ENCODE data around the gene SPECC1. TPM values are rescaled to one million over a fixed set of nuclear protein-coding genes. Genes with fewer than 3 reads are reported as not detected.

The SPECC1 gene
- total RNA-seq, 1 experiment from 2014 or later: 128 TPM

- Histone ChIP-seq H2AFZ (no peak overlapping the region), H3K36me3 (ENCODE audit: low read depth) (0 out of 2 replicates have a peak, but pooled peaks cover 5% of the 10 kb centered on the region), H3K4me2 (peak overlapping the region; percentile 17), H3K27me3 (ENCODE audit: insufficient read depth, low read depth) (no peaks in the 10 kb centered on the region), H3K9me3 (ENCODE audit: insufficient read depth, low read depth) (no peaks in the 10 kb centered on the region), H3F3A (ENCODE audit: insufficient read depth, low read depth) (peaks cover 6% of the 10 kb centered on the region; the same call in 1 of the 2 replicates), H3K9me2 (ENCODE audit: insufficient read depth) (no peaks in the 10 kb centered on the region), H3K79me2 (ENCODE audit: low read depth) (peaks cover 39% of the 10 kb centered on the region; the same call in 1 of the 2 replicates), H3K27ac (peak overlapping the region; percentile 17), H4K20me1 (ENCODE audit: insufficient read depth) (no peaks in the 10 kb centered on the region), H3K4me3 (no peak overlapping the region), H3K4me1 (replicated peaks; ENCODE audit: insufficient read depth) (peaks cover 20% of the 10 kb centered on the region)
- BruUV-seq (replicated peaks): no TSS peak
- DNase-seq: peak; percentile 39 to 47
- POLR2A ChIA-PET (ENCODE audit: unreplicated experiment): no interaction called here
- intact Hi-C loops (cut with micrococcal nuclease; ENCODE audit: unreplicated experiment): no loop called here
- CTCF ChIA-PET: no interaction called here
- no peak for TF ChIP-seq EZH2 (IDR thresholded peaks at IDR 0.05; ENCODE audit: low read depth)
- TF ChIP-seq, protein P1, sequence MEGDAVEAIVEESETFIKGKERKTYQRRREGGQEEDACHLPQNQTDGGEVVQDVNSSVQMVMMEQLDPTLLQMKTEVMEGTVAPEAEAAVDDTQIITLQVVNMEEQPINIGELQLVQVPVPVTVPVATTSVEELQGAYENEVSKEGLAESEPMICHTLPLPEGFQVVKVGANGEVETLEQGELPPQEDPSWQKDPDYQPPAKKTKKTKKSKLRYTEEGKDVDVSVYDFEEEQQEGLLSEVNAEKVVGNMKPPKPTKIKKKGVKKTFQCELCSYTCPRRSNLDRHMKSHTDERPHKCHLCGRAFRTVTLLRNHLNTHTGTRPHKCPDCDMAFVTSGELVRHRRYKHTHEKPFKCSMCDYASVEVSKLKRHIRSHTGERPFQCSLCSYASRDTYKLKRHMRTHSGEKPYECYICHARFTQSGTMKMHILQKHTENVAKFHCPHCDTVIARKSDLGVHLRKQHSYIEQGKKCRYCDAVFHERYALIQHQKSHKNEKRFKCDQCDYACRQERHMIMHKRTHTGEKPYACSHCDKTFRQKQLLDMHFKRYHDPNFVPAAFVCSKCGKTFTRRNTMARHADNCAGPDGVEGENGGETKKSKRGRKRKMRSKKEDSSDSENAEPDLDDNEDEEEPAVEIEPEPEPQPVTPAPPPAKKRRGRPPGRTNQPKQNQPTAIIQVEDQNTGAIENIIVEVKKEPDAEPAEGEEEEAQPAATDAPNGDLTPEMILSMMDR (conservative IDR thresholded peaks at IDR 0.05): no peak
These were observed 204.3 kb downstream of the SPECC1 start for GRCh38 chr17:20213449-20213848.

GRCh38 chr17:20214794-20215193, 205.6 kb downstream of the SPECC1 start:
- H3K4me3 ChIP-seq: no peak overlapping the region
- POLR2A ChIA-PET (ENCODE audit: unreplicated experiment): no interaction called here
- CTCF ChIA-PET: no interaction called here
- intact Hi-C loops (cut with micrococcal nuclease; ENCODE audit: unreplicated experiment): no loop called here
- H3K4me1 ChIP-seq (replicated peaks; ENCODE audit: insufficient read depth): peaks cover 20% of the 10 kb centered on the region
- no peaks in the 10 kb centered on the region for H3K9me2 ChIP-seq (ENCODE audit: insufficient read depth)
- peaks cover 6% of the 10 kb centered on the region; the same call in 1 of the 2 replicates for H3F3A ChIP-seq (ENCODE audit: insufficient read depth, low read depth)
- no peak overlapping the region for H3K27ac ChIP-seq
- 0 out of 2 replicates have a peak, but pooled peaks cover 2% of the 10 kb centered on the region for H3K9me3 ChIP-seq (ENCODE audit: insufficient read depth, low read depth)
- H3K4me2 ChIP-seq: no peak overlapping the region
- H4K20me1 ChIP-seq (ENCODE audit: insufficient read depth): no peaks in the 10 kb centered on the region
- H2AFZ ChIP-seq: no peak overlapping the region
- H3K36me3 ChIP-seq (ENCODE audit: low read depth): 0 out of 2 replicates have a peak, but pooled peaks cover 5% of the 10 kb centered on the region
- H3K79me2 ChIP-seq (ENCODE audit: low read depth): peaks cover 42% of the 10 kb centered on the region
- no peaks in the 10 kb centered on the region for H3K27me3 ChIP-seq (ENCODE audit: insufficient read depth, low read depth)
- BruUV-seq (replicated peaks): no TSS peak
- no peak for TF ChIP-seq EZH2 (IDR thresholded peaks at IDR 0.05; ENCODE audit: low read depth)
- TF ChIP-seq, protein P1 (conservative IDR thresholded peaks at IDR 0.05): no peak
- no peak for DNase-seq

DNA sequence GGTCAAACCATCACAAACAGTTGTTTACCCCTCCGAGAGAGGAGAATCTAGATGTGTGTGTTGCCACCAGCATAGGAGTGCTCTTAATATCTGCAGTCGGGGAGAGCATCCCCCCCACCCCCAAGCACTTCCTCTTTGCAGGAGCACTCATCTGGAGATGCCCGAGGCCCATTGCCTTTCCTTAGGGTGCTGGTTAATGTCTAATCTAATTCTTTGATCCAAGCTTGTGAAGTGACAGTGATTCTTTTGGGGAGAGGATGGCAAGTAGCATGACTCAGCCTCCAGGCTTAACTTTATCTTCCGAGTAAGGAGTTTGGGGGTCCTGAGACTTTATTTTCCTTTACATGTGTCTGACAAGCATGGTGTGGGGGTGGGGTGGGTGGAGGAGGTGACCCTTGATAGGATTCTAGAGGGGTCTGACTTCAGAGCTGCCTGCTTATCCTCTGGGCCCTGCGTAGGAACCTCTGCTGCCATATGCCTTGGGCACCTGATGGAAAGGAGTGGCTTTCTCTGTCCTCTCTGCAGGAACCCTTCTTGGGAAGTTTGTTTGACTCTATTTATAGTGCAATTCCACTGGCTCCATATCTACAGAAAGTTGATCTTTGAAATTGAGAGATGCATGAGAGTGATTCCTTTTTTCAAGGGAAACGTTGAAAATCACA, 207.1 kb downstream of the SPECC1 start:
- Histone ChIP-seq H3K9me2 (ENCODE audit: insufficient read depth) (no peaks in the 10 kb centered on the region), H3K4me2 (no peak overlapping the region), H3K4me1 (replicated peaks; ENCODE audit: insufficient read depth) (peaks cover 20% of the 10 kb centered on the region), H3K27me3 (ENCODE audit: insufficient read depth, low read depth) (no peaks in the 10 kb centered on the region), H3K9me3 (ENCODE audit: insufficient read depth, low read depth) (0 out of 2 replicates have a peak, but pooled peaks cover 2% of the 10 kb centered on the region), H3K36me3 (ENCODE audit: low read depth) (no peaks in the 10 kb centered on the region), H4K20me1 (ENCODE audit: insufficient read depth) (no peaks in the 10 kb centered on the region), H2AFZ (no peak overlapping the region), H3K79me2 (ENCODE audit: low read depth) (peaks cover 45% of the 10 kb centered on the region), H3K4me3 (no peak overlapping the region), H3F3A (ENCODE audit: insufficient read depth, low read depth) (peaks cover 6% of the 10 kb centered on the region; the same call in 1 of the 2 replicates), H3K27ac (no peak overlapping the region)
- intact Hi-C loops (cut with micrococcal nuclease; ENCODE audit: unreplicated experiment): no loop called here
- no peak for DNase-seq
- ChIA-PET POLR2A (ENCODE audit: unreplicated experiment) (no interaction called here), CTCF (no interaction called here)
- TF ChIP-seq, protein P1 (conservative IDR thresholded peaks at IDR 0.05): no peak
- TF ChIP-seq EZH2 (IDR thresholded peaks at IDR 0.05; ENCODE audit: low read depth): no peak
- TSS peak; percentile 21 for BruUV-seq (replicated peaks)

All from PC-9 (cell line).